SU-DHL-6 (cell line): Measurements from ENCODE around the gene MYO7A.

Source experiments
- H2AFZ ChIP-seq: fragments of 200-600 bp; sonication (generic); 2 replicates; pipeline ENCODE4 v1.6.1; 2014; ENCODE audit warnings: low read depth, mild to moderate bottlenecking, moderate library complexity, mixed read lengths, antibody characterized with exemption, low read length; ENCODE audit not compliant: severe bottlenecking
- H3F3A ChIP-seq: fragments of 200-600 bp; shearing (Covaris generic); 2 replicates; pipeline ENCODE4 v1.6.0; 2016; ENCODE audit warnings: antibody characterized with exemption, mild to moderate bottlenecking; ENCODE audit not compliant: insufficient read depth
- H3K27ac ChIP-seq: fragments of 200-600 bp; sonication (generic); 2 replicates; pipeline ENCODE4 v1.5.1; 2016; ENCODE audit warnings: low read depth, mild to moderate bottlenecking, low read length, moderate library complexity, mixed read lengths
- H3K27me3 ChIP-seq: fragments of 200-600 bp; sonication (generic), shearing (Covaris generic); 2 replicates; pipeline ENCODE4 v1.6.0; 2014; ENCODE audit warnings: mild to moderate bottlenecking, low read length
- H3K36me3 ChIP-seq: fragments of 200-600 bp; sonication (generic); 2 replicates; pipeline ENCODE4 v1.6.1; 2014; ENCODE audit warnings: mild to moderate bottlenecking, low read length, mixed read lengths
- H3K4me2 ChIP-seq: fragments of 300-600, 200-600 bp; shearing (Covaris generic), sonication (generic); 2 replicates; pipeline ENCODE4 v1.6.0; 2014; ENCODE audit warnings: low read length, low read depth, mild to moderate bottlenecking; ENCODE audit not compliant: poor library complexity, severe bottlenecking
- H3K4me3 ChIP-seq: fragments of 200-600 bp; sonication (generic); 2 replicates; pipeline ENCODE4 v1.5.1; 2014; ENCODE audit warnings: antibody characterized with exemption, low read length, mild to moderate bottlenecking, mixed read lengths; ENCODE audit not compliant: insufficient read depth, poor library complexity, severe bottlenecking
- H3K79me2 ChIP-seq: fragments of 200-600 bp; sonication (generic); 2 replicates; pipeline ENCODE4 v1.6.1; 2014; ENCODE audit warnings: mild to moderate bottlenecking, low read length, moderate library complexity; ENCODE audit not compliant: insufficient read depth
- H3K9ac ChIP-seq: fragments of 200-600 bp; sonication (generic); 2 replicates; pipeline ENCODE4 v1.7.0; 2014; ENCODE audit warnings: mild to moderate bottlenecking, low read length
- H3K9me2 ChIP-seq: fragments of 200-600 bp; sonication (generic); replicated peaks from 2 replicates; pipeline ENCODE4 v1.6.1; 2014; ENCODE audit warnings: low read length; ENCODE audit not compliant: insufficient read depth
- H3K9me3 ChIP-seq: fragments of 200-600 bp; sonication (generic); 2 replicates; pipeline ENCODE4 v1.6.1; 2014; ENCODE audit warnings: low read length, mixed read lengths; ENCODE audit not compliant: insufficient read depth
- H4K20me1 ChIP-seq: fragments of 200-600 bp; sonication (generic); 2 replicates; pipeline ENCODE4 v1.6.1; 2014; ENCODE audit warnings: low read depth, mild to moderate bottlenecking, antibody characterized with exemption, low read length, moderate library complexity, mixed read lengths
- CTCF ChIP-seq: fragments of 200-600 bp; sonication (generic); IDR thresholded peaks from one replicate; pipeline ENCODE4 v1.5.1; 2017; ENCODE audit warnings: antibody characterized with exemption, mild to moderate bottlenecking, low read length, moderate library complexity; ENCODE audit not compliant: insufficient read depth, poor library complexity, severe bottlenecking
- EZH2phosphoT487 ChIP-seq: fragments of 200-600 bp; sonication (generic), shearing (Covaris generic); conservative IDR thresholded peaks from 2 replicates; pipeline ENCODE4 v1.6.1; 2018; ENCODE audit warnings: mild to moderate bottlenecking, antibody characterized with exemption, low read length, moderate library complexity, mixed read lengths

Gene MYO7A

GRCh38 chr11:77118086-77118485 is 10.0 kb upstream of the MYO7A start:
- Histone ChIP-seq H3K36me3 (no peaks in the 10 kb centered on the region), H3K9ac (no peak overlapping the region), H3K27ac (no peak overlapping the region), H3K79me2 (no peaks in the 10 kb centered on the region), H3K27me3 (no peaks in the 10 kb centered on the region), H3K9me2 (no peaks in the 10 kb centered on the region), H3K9me3 (no peaks in the 10 kb centered on the region), H4K20me1 (no peaks in the 10 kb centered on the region), H3K4me3 (no peak overlapping the region), H2AFZ (no peak overlapping the region), H3K4me2 (no peak overlapping the region), H3F3A (no peaks in the 10 kb centered on the region)
- TF ChIP-seq CTCF (no peak), EZH2phosphoT487 (no peak)

GRCh38 chr11:77118971-77119370 is 9.1 kb upstream of the MYO7A start:
- no peaks in the 10 kb centered on the region for H3K36me3 ChIP-seq
- TF ChIP-seq EZH2phosphoT487 (no peak), CTCF (no peak)
- no peak overlapping the region for H3K27ac ChIP-seq

GRCh38 chr11:77119531-77119936 is 8.5 kb upstream of the MYO7A start:
- Histone ChIP-seq H3K36me3 (no peaks in the 10 kb centered on the region), H3K4me3 (no peak overlapping the region), H3K27me3 (no peaks in the 10 kb centered on the region), H3F3A (no peaks in the 10 kb centered on the region), H3K4me2 (no peak overlapping the region), H3K9me2 (no peaks in the 10 kb centered on the region), H4K20me1 (no peaks in the 10 kb centered on the region), H3K9me3 (no peaks in the 10 kb centered on the region), H3K9ac (no peak overlapping the region), H2AFZ (no peak overlapping the region), H3K27ac (no peak overlapping the region), H3K79me2 (no peaks in the 10 kb centered on the region)
- TF ChIP-seq CTCF (no peak), EZH2phosphoT487 (no peak)

More at GRCh38 chr11:77118971-77119370, 9.1 kb upstream of the MYO7A start:
- H3K9me2 ChIP-seq, result no peaks in the 10 kb centered on the region
- H4K20me1 ChIP-seq, result no peaks in the 10 kb centered on the region
- no peaks in the 10 kb centered on the region for H3K27me3 ChIP-seq
- H3K4me2 ChIP-seq, result no peak overlapping the region
- H3F3A ChIP-seq, result no peaks in the 10 kb centered on the region
- no peak overlapping the region for H3K4me3 ChIP-seq
- H2AFZ ChIP-seq, result no peak overlapping the region
- H3K9ac ChIP-seq, result no peak overlapping the region
- H3K79me2 ChIP-seq, result no peaks in the 10 kb centered on the region
- H3K9me3 ChIP-seq, result no peaks in the 10 kb centered on the region

DNA sequence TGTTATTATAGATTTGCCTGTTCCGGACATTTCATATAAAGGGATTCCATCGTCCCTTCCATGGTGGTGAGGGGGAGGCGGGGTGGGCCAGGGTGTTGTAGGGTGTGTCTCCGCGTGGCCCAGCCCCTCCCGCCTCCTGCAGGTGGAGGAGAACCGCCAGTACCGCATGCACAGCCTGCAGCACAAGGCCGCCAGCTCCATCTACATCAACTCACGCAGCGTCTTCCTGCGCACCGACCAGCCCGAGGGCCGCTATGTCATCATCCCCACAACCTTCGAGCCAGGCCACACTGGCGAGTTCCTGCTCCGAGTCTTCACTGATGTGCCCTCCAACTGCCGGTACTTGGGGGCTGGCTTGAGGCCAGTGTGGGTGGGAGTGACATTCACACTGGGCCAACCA is 7.5 kb upstream of the MYO7A start:
- H3F3A ChIP-seq, result no peaks in the 10 kb centered on the region
- no peaks in the 10 kb centered on the region for H4K20me1 ChIP-seq
- H3K79me2 ChIP-seq, result no peaks in the 10 kb centered on the region
- no peaks in the 10 kb centered on the region for H3K27me3 ChIP-seq
- no peaks in the 10 kb centered on the region for H3K9me3 ChIP-seq
- H3K36me3 ChIP-seq, result no peaks in the 10 kb centered on the region
- no peak overlapping the region for H3K9ac ChIP-seq
- no peak overlapping the region for H3K4me3 ChIP-seq
- no peak overlapping the region for H2AFZ ChIP-seq
- TF ChIP-seq EZH2phosphoT487, result no peak
- TF ChIP-seq CTCF, result no peak
- no peak overlapping the region for H3K27ac ChIP-seq
- H3K9me2 ChIP-seq, result no peaks in the 10 kb centered on the region
- H3K4me2 ChIP-seq, result no peak overlapping the region
